ENCODE measurements around the gene GRM8. TPM values are rescaled to one million over a fixed set of nuclear protein-coding genes. Genes with fewer than 3 reads are reported as not detected.

GRM8 gene
- polyA plus RNA-seq, 1 donor (not counting 4 experiments of a cell fraction or from before 2014, with no cell fraction given), result not detected

GRCh38 chr7:126529833-126530232 lies 722.9 kb downstream of the GRM8 start:
- no peaks in the 10 kb centered on the region for H3K36me3 ChIP-seq (ENCODE audit: control insufficient read depth in 2 of 2, extremely low read depth in 1 of 2, insufficient read depth in 2 of 2, low read length in 2 of 2)
- no peak overlapping the region for H2AFZ ChIP-seq (ENCODE audit: control insufficient read depth, low read length)
- no peaks in the 10 kb centered on the region for H3K27me3 ChIP-seq (ENCODE audit: control insufficient read depth, extremely low read depth, insufficient read depth, low read length)
- DNase-seq (ENCODE audit: low read depth, low spot score), result no peak
- FAIRE-seq, result no peak
- H3K4me1 ChIP-seq (ENCODE audit: control insufficient read depth, extremely low read depth, insufficient read depth, low read length), result peaks cover 4% of the 10 kb centered on the region
- TF ChIP-seq EZH2 (IDR thresholded peaks at IDR 0.05; ENCODE audit: low read length), result no peak
- TF ChIP-seq CTCF (optimal IDR thresholded peaks at IDR 0.05 in 1 of 3, IDR thresholded peaks at IDR 0.05 in 1 of 3, conservative IDR thresholded peaks at IDR 0.05 in 1 of 3; ENCODE audit: extremely low read depth in 1 of 3, insufficient read depth in 2 of 3, low read length in 3 of 3), result no peak
- H3K4me2 ChIP-seq (ENCODE audit: control insufficient read depth, extremely low read depth, insufficient read depth, low read depth, low read length), result no peak overlapping the region
- no peak overlapping the region for H3K4me3 ChIP-seq (ENCODE audit: control insufficient read depth in 2 of 3, extremely low read depth in 1 of 3, insufficient read depth in 2 of 3, low read depth in 1 of 3, low read length in 3 of 3)
- no peaks in the 10 kb centered on the region for H4K20me1 ChIP-seq (ENCODE audit: control insufficient read depth, extremely low read depth, insufficient read depth, low read length)
- H3K9me3 ChIP-seq (ENCODE audit: control insufficient read depth, low read depth, low read length), result no peaks in the 10 kb centered on the region
- no peaks in the 10 kb centered on the region for H3K79me2 ChIP-seq (ENCODE audit: control insufficient read depth, insufficient read depth, low read length)
- no peaks in the 10 kb centered on the region for H3K9me1 ChIP-seq (ENCODE audit: control insufficient read depth, extremely low read depth, insufficient read depth, low read length)
- H3K27ac ChIP-seq (ENCODE audit: control insufficient read depth, insufficient read depth, low read length), result no peak overlapping the region
- dilution Hi-C loops (cut with MboI; ENCODE audit: extremely low pct_ligation_motif_present, low sequenced_read_pairs), result no loop called here
- no peak overlapping the region for H3K9ac ChIP-seq (ENCODE audit: control insufficient read depth, extremely low read depth, insufficient read depth, low read length)

GRCh38 chr7:126529254-126529653 lies 723.5 kb downstream of the GRM8 start:
- no peak overlapping the region for H3K4me2 ChIP-seq (ENCODE audit: control insufficient read depth, extremely low read depth, insufficient read depth, low read depth, low read length)
- no peaks in the 10 kb centered on the region for H4K20me1 ChIP-seq (ENCODE audit: control insufficient read depth, extremely low read depth, insufficient read depth, low read length)
- H3K9ac ChIP-seq (ENCODE audit: control insufficient read depth, extremely low read depth, insufficient read depth, low read length), result no peak overlapping the region
- dilution Hi-C loops (cut with MboI; ENCODE audit: extremely low pct_ligation_motif_present, low sequenced_read_pairs), result no loop called here
- no peak overlapping the region for H3K27ac ChIP-seq (ENCODE audit: control insufficient read depth, insufficient read depth, low read length)
- no peaks in the 10 kb centered on the region for H3K36me3 ChIP-seq (ENCODE audit: control insufficient read depth in 2 of 2, extremely low read depth in 1 of 2, insufficient read depth in 2 of 2, low read length in 2 of 2)
- H2AFZ ChIP-seq (ENCODE audit: control insufficient read depth, low read length), result no peak overlapping the region
- H3K4me3 ChIP-seq (ENCODE audit: control insufficient read depth in 2 of 3, extremely low read depth in 1 of 3, insufficient read depth in 2 of 3, low read depth in 1 of 3, low read length in 3 of 3), result no peak overlapping the region
- no peak for TF ChIP-seq EZH2 (IDR thresholded peaks at IDR 0.05; ENCODE audit: low read length)
- TF ChIP-seq CTCF (optimal IDR thresholded peaks at IDR 0.05 in 1 of 3, IDR thresholded peaks at IDR 0.05 in 1 of 3, conservative IDR thresholded peaks at IDR 0.05 in 1 of 3; ENCODE audit: extremely low read depth in 1 of 3, insufficient read depth in 2 of 3, low read length in 3 of 3), result no peak
- no peaks in the 10 kb centered on the region for H3K27me3 ChIP-seq (ENCODE audit: control insufficient read depth, extremely low read depth, insufficient read depth, low read length)
- H3K4me1 ChIP-seq (ENCODE audit: control insufficient read depth, extremely low read depth, insufficient read depth, low read length), result peaks cover 4% of the 10 kb centered on the region
- no peaks in the 10 kb centered on the region for H3K79me2 ChIP-seq (ENCODE audit: control insufficient read depth, insufficient read depth, low read length)
- DNase-seq (ENCODE audit: low read depth, low spot score) (no peak), FAIRE-seq (no peak)
- H3K9me1 ChIP-seq (ENCODE audit: control insufficient read depth, extremely low read depth, insufficient read depth, low read length), result no peaks in the 10 kb centered on the region
- no peaks in the 10 kb centered on the region for H3K9me3 ChIP-seq (ENCODE audit: control insufficient read depth, low read depth, low read length)
